HG03066 (cell line): ENCODE measurements around the gene MAPK12.

ENCODE experiments used
- ATAC-seq: cut with Tn5 transposase; IDR thresholded peaks from one replicate; pipeline ENCODE4 v1.9.1; 2021; ENCODE audit warnings: low read depth; ENCODE audit not compliant: unreplicated experiment

MAPK12 gene

DNA sequence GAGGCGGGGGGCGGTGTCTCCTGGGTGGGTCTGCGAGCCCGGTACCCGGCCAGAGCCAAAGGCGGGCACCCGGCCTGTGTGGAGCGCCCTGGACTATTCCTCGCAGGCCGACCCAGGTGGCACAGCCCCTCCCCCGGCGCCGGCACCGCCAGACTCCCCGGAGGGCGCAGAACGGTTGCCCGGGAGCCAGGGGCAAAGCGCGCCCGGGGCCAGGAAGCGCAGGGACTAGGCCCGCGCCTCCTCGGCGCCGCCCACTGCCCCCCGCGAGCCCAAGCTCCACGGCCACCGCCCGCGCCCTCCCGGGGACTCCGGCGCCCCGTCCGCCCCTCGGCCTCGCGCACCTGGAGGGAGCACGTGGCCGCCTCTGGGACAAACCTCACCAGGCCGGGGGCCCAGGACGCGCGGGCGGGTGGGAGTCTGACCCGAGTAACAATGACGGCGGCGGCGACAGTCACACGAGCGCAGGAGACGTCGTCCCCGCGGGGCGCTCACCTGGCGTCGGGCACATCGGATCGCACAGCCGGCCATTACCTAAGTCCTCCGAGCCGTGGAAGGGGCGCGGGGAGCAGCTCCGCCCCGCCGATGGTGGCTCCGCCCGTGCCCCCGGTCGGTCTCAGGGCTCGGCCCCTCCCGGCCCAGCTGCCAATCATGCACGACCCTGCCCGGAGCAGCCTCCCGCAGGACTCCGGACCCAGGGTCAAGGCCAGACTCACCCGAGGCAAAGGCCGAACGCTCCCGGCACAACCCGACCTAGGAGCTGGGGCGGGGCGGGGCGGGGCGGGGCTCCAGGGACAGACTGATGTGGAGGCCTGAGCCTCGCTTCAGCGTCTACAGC lies 38.5 kb upstream of the MAPK12 start:
- ATAC-seq = no peak

GRCh38 chr22:50298937-50299784 lies 37.7 kb upstream of the MAPK12 start:
- ATAC-seq = no peak

DNA sequence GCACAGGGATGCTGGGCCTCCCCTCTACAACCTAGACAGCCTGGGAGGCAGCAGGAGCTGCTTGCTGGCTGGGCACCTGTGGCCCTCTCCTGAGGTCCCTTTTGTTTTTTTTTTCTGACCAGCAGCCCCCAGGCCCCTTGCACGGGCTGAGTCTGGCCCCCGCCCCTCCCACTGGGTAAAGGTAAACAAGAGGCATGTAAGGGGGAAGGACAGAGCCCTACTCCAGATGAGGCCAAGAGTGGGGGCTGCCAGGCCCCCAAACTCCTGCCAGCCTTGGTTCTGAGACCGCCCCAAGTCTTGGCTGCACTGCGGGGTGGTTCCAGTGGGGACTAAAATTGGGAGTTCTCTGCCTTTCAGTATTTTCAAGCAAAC lies 36.8 kb upstream of the MAPK12 start:
- ATAC-seq = no peak

GRCh38 chr22:50297510-50298265 lies 36.2 kb upstream of the MAPK12 start:
- no peak for ATAC-seq

GRCh38 chr22:50296658-50297490 lies 35.4 kb upstream of the MAPK12 start:
- ATAC-seq = no peak

- no peak for ATAC-seq
Observed at GRCh38 chr22:50294319-50294656, 32.8 kb upstream of the MAPK12 start.

- ATAC-seq = no peak
Observed at GRCh38 chr22:50293441-50294318, 32.2 kb upstream of the MAPK12 start.

DNA sequence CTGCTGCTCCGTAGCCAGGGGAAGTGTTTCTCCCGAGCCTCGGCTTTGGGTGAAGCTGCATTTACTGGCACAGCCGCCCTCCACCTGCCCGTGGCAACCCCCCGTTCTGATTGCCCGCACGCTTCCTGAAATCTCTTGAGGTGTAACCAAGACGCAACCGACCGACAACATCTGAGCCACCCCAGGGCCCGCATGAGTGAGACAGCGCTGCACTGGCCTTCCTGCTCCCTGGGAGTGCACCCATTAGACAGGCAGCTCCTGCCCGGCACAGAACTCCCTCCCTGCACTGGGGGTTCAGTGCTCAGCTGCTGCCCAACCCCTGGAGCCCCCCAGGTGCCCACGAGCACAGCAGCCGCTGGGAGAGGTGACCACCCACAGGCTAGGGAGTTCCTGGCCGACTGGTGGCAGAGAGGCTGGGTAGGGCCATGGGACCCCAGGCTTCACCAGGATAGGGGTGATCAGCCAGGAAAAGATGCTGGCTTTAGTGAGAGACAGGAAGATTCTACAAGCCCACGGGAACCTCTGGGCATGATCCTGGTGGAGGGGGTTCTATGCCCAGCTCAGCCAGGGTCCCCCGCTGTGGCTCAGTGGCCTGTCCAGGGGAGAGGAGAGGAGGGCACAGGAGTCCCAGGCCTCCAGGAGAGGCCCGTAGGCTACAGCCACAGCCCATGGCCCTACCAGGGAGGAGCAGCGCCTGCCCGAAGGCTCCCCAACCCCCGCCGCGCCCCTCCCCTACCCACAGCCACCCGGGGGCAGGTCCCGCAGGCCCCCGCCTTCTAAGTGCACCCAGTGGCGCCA lies 31.4 kb upstream of the MAPK12 start:
- no peak for ATAC-seq

- no peak for ATAC-seq
Observed at GRCh38 chr22:50289942-50290630, 28.6 kb upstream of the MAPK12 start.

- ATAC-seq = no peak
Observed at GRCh38 chr22:50289151-50289941, 27.9 kb upstream of the MAPK12 start.

DNA sequence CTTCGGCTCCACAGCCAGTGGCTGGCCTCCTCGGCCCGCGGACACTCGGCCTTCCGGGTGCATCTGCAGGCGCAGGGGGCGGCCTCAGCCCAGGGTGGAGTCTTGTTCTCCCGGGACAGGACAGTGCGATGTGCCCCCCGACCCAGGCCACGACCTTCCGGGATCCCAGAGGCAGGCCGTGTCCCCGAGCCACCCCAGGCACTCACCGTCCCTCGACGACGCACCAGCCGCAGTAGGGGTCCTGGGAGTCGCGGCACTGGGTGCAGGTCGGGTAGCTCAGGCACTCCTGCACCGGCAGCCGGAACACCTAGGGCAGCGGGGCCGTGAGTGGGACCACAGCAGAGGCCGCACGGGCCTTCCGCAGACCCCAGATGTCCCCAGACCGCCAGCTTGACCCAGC lies 26.2 kb upstream of the MAPK12 start:
- no peak for ATAC-seq

- no peak for ATAC-seq
Observed at GRCh38 chr22:50286701-50287318, 25.3 kb upstream of the MAPK12 start.

DNA sequence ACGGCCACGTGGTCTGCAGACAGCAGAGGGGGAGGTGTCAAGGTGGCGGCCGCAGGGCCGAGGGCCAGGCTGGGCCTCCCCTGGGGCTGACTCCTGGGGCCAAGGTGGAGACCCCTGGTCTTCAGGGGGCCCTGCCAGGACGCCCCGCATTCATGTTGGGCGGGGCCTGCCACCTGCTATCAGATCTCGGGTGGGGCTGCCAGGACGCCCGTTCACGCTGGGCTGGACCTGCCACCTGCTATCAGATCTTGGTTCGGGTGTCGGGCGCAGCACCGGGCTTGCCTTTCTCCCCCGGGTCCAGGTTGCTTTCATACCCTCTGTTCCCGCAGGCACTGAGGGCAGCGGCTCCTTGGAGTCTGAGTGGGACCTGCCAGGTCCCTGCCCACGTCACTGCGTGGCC lies 24.8 kb upstream of the MAPK12 start:
- ATAC-seq = no peak

DNA sequence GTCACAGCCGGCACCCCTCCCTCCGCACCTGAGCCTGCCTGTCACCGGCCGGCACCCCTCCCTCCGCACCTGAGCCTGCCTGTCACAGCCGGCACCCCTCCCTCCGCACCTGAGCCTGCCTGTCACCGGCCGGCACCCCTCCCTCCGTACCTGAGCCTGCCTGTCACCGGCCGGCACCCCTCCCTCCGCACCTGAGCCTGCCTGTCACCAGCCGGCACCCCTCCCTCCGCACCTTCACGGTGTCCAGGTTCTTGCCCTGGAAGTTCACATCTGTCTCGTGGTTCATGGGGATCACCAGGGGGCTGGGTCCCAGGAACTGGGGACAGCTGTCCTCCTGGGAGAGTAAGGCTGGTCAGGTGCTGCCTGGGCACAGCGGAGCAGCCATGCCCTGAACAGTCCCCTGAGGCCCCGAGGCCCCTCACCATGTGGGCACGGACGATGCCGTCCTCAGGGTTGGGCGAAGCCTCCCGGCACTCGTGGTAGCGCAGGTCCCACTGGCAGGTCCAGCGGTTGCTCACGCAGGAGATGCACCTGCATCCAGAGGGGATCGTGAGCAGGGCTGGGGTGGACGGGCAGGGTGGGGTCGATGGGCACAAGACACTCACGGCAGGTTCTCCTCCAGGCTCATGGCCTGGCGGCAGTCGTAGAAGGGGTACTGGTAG lies 24.2 kb upstream of the MAPK12 start:
- ATAC-seq = no peak

GRCh38 chr22:50284479-50284878 lies 23.0 kb upstream of the MAPK12 start:
- ATAC-seq = no peak

DNA sequence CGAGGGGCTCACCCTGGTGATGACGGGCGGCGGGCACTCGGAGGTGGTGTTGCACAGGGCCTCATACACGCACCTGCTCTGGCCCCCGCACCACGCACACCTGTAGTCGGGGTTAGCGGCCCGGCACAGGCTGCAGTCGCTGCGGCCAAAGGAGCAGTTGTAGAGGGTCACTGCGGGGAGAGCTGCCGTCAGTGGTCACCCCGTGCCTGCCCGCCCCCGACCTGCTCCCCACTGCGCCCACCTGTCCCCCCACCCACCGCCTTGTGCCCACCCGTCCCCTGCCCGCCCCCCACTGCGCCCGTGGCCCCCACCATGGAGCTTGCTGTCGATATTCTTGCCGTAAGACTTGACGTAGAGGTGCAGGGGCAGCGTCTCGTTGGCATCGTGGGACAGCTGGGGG lies 22.3 kb upstream of the MAPK12 start:
- ATAC-seq = no peak
